Neural cell (in vitro differentiated cells): ENCODE results near the gene MAML2. TPM values are rescaled to one million over a fixed set of nuclear protein-coding genes. Genes with fewer than 3 reads are reported as not detected.

Source experiments
- H2AFZ ChIP-seq: fragments of 200-600, 300-800 bp; sonication (generic), shearing (Covaris generic); 2 replicates; pipeline ENCODE4 v1.6.0; 2014; ENCODE audit warnings: low read depth, mild to moderate bottlenecking, antibody characterized with exemption, low read length, moderate library complexity
- H3F3A ChIP-seq: fragments of 200-600 bp; shearing (Covaris generic); 2 replicates; pipeline ENCODE4 v1.6.1; 2016; ENCODE audit warnings: mild to moderate bottlenecking, moderate library complexity, mixed read lengths, antibody characterized with exemption, low read length; ENCODE audit not compliant: insufficient read depth, poor library complexity, severe bottlenecking
- H3K27ac ChIP-seq: fragments of 200-600, 300-800 bp; sonication (generic), shearing (Covaris generic); 2 replicates; pipeline ENCODE4 v1.5.1; 2014; ENCODE audit warnings: mild to moderate bottlenecking, low read length, moderate library complexity
- H3K27me3 ChIP-seq: fragments of 300-800, 200-600 bp; sonication (generic), shearing (Covaris generic); 2 replicates; pipeline ENCODE4 v1.6.0; 2014; ENCODE audit warnings: mild to moderate bottlenecking, low read depth, low read length, moderate library complexity; ENCODE audit not compliant: insufficient read depth
- H3K36me3 ChIP-seq: fragments of 300-800, 200-600 bp; sonication (generic), shearing (Covaris generic); 2 replicates; pipeline ENCODE4 v1.5.1; 2014; ENCODE audit warnings: mild to moderate bottlenecking, antibody characterized with exemption, low read length, moderate library complexity; ENCODE audit not compliant: insufficient read depth
- H3K4me2 ChIP-seq: fragments of 300-800, 200-600 bp; sonication (generic), shearing (Covaris generic); 2 replicates; pipeline ENCODE4 v1.6.0; 2014; ENCODE audit warnings: mild to moderate bottlenecking, low read length
- H3K4me3 ChIP-seq: fragments of 300-800, 200-600 bp; sonication (generic), shearing (Covaris generic); 2 replicates; pipeline ENCODE4 v1.5.1; 2014; ENCODE audit warnings: mild to moderate bottlenecking, low read length, moderate library complexity
- H3K79me2 ChIP-seq: fragments of 200-600 bp; shearing (Covaris generic); replicated peaks from 2 replicates; pipeline ENCODE4 v1.6.0; 2014; ENCODE audit warnings: mild to moderate bottlenecking, low read length, moderate library complexity; ENCODE audit not compliant: insufficient read depth
- H3K9ac ChIP-seq: fragments of 300-800, 200-600 bp; sonication (generic), shearing (Covaris generic); 2 replicates; pipeline ENCODE4 v1.6.1; 2016; ENCODE audit warnings: mild to moderate bottlenecking, low read length, mixed read lengths
- H3K9me2 ChIP-seq: fragments of 200-600 bp; shearing (Covaris generic); 2 replicates; pipeline ENCODE4 v1.6.1; 2016; ENCODE audit warnings: mild to moderate bottlenecking, low read length, mixed read lengths; ENCODE audit not compliant: insufficient read depth
- H3K9me3 ChIP-seq: fragments of 200-600, 300-800 bp; sonication (generic), shearing (Covaris generic); 2 replicates; pipeline ENCODE4 v1.6.1; 2016; ENCODE audit warnings: mild to moderate bottlenecking, mixed run types, low read length, moderate library complexity, mixed read lengths
- H4K20me1 ChIP-seq: fragments of 200-600 bp; shearing (Covaris generic); 2 replicates; pipeline ENCODE4 v1.6.1; 2016; ENCODE audit warnings: mild to moderate bottlenecking, mixed run types; ENCODE audit not compliant: insufficient read depth
- EP300 ChIP-seq: fragments of 450-650 bp; conservative IDR thresholded peaks from 2 replicates; pipeline ENCODE4 v1.6.1; 2014; ENCODE audit warnings: antibody characterized with exemption, mild to moderate bottlenecking, moderate library complexity; ENCODE audit not compliant: poor library complexity, severe bottlenecking
- EZH2 ChIP-seq: fragments of 200-600, 300-800 bp; shearing (Covaris generic), sonication (generic); IDR thresholded peaks from 2 replicates; pipeline ENCODE4 v1.6.1; 2014; ENCODE audit warnings: antibody characterized with exemption, low read length, borderline replicate concordance, mild to moderate bottlenecking; ENCODE audit not compliant: insufficient read depth, poor library complexity, severe bottlenecking
- MXI1 ChIP-seq: fragments of 450-650 bp; conservative IDR thresholded peaks from 2 replicates; pipeline ENCODE4 v1.6.1; 2014; ENCODE audit warnings: antibody characterized with exemption, mild to moderate bottlenecking; ENCODE audit not compliant: poor library complexity, severe bottlenecking
- POLR2AphosphoS5 ChIP-seq: IDR thresholded peaks from 2 replicates; pipeline ENCODE4 v1.6.1; 2012
- RAD21 ChIP-seq: fragments of 450-650 bp; conservative IDR thresholded peaks from 2 replicates; pipeline ENCODE4 v1.6.1; 2014; ENCODE audit warnings: antibody characterized with exemption, mild to moderate bottlenecking, moderate library complexity
- REST ChIP-seq: IDR thresholded peaks from 2 replicates; pipeline ENCODE4 v1.6.1; 2012; ENCODE audit warnings: borderline replicate concordance
- SMC3 ChIP-seq: fragments of 450-650 bp; conservative IDR thresholded peaks from 2 replicates; pipeline ENCODE4 v1.6.1; 2014; ENCODE audit warnings: antibody characterized with exemption, mild to moderate bottlenecking, moderate library complexity; ENCODE audit not compliant: poor library complexity
- TAF1 ChIP-seq: IDR thresholded peaks from 2 replicates; pipeline ENCODE4 v1.6.1; 2012; ENCODE audit warnings: low read depth
- polyA plus RNA-seq: library from polyadenylated mRNA; depleted of rRNA; stranded (reverse); fragments of >200 nt; gene quantifications from 2 replicates; pipeline ENCODE4 v1.2.3, GENCODE V29; 2014
- TF ChIP-seq, protein P1 (sequence below): fragments of 450-650 bp; IDR thresholded peaks from 2 replicates; pipeline ENCODE4 v1.5.1; 2014; ENCODE audit warnings: antibody characterized with exemption, mild to moderate bottlenecking, moderate library complexity; ENCODE audit not compliant: poor library complexity, severe bottlenecking

The MAML2 gene
- polyA plus RNA-seq, 1 donor from 2014 or later: 3.6 TPM

- H3K9ac ChIP-seq: no peak overlapping the region
- no peak overlapping the region for H3K4me2 ChIP-seq
- no peaks in the 10 kb centered on the region for H3K9me2 ChIP-seq
- no peaks in the 10 kb centered on the region for H3K79me2 ChIP-seq
- H3K27ac ChIP-seq: peak overlapping the region; percentile 25
- H3K36me3 ChIP-seq: no peaks in the 10 kb centered on the region
- TF ChIP-seq MXI1: no peak
- TF ChIP-seq REST: peak; percentile 68
- no peak for TF ChIP-seq SMC3
- TF ChIP-seq POLR2AphosphoS5: peak; percentile 56
- TF ChIP-seq RAD21: no peak
- no peaks in the 10 kb centered on the region for H3K9me3 ChIP-seq
- H2AFZ ChIP-seq: no peak overlapping the region
- H3F3A ChIP-seq: peaks cover 3% of the 10 kb centered on the region
- no peaks in the 10 kb centered on the region for H3K27me3 ChIP-seq
- no peak overlapping the region for H3K4me3 ChIP-seq
- H4K20me1 ChIP-seq: no peaks in the 10 kb centered on the region
Observed at GRCh38 chr11:96111308-96111707, 231.7 kb downstream of the MAML2 start.

DNA sequence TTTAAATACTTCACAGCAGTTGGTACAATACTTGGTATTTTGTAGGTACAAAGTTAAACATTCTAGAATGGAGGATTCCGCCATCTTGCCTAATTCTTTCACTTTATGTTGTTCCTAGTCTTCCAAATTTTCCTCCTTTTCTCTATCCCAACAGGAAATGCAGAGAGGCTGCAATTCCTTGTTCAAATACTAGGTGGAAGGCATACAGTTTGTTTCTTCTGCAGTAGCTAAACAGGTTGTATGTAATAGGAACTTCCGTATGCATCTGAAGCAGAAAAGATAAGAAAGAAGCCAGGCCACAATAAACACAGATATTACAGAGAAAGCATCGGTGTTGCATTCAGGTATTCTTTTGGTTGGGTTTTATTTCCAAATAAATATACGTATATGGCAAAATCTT is 232.7 kb downstream of the MAML2 start:
- TF ChIP-seq MXI1: no peak
- TF ChIP-seq POLR2AphosphoS5: no peak
- no peak for TF ChIP-seq SMC3
- no peak for TF ChIP-seq EP300
- TF ChIP-seq RAD21: no peak
- Histone ChIP-seq H2AFZ (no peak overlapping the region), H3K9me3 (no peaks in the 10 kb centered on the region), H3K27me3 (no peaks in the 10 kb centered on the region), H3K9ac (no peak overlapping the region), H3K79me2 (no peaks in the 10 kb centered on the region), H3K4me3 (no peak overlapping the region), H3K9me2 (no peaks in the 10 kb centered on the region), H3F3A (peaks cover 3% of the 10 kb centered on the region), H3K27ac (no peak overlapping the region), H3K36me3 (no peaks in the 10 kb centered on the region), H4K20me1 (no peaks in the 10 kb centered on the region), H3K4me2 (no peak overlapping the region)

DNA sequence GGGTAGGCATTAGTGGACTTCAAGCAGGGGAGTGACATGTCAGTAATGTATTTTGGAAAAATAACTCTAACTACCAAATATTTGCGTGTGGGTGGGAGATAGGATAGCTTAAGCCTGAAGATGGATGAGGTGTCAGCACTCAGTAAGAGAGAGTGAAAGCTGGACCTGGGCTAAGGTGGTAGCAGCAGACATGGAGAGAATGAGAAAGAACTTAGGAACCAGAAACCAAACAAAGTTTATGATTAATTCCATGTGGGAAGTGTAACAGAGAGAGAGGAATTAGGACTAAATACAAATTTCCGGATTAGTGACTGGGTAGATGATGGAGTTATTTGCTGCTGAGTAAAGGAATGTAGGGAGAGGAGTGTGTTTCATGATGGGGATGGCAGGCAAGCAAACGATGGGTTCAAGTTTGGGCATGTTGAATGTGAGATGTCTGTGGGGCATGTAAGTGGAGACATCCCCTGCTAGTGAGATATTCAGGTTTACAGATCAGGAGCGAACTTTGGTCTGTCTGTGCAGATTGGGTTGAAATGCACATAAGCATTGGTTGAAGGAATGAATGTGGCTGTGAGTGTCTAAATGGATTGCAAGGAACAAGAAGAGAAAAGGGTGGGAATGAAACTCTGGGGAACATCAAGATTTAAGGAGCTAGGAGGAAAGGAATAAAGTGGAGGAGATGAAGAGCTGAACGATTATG is 233.5 kb downstream of the MAML2 start:
- H3K9me3 ChIP-seq: no peaks in the 10 kb centered on the region
- TF ChIP-seq SMC3 (no peak), POLR2AphosphoS5 (no peak), REST (no peak), EP300 (no peak), MXI1 (no peak), EZH2 (no peak), TAF1 (no peak), RAD21 (no peak)
- TF ChIP-seq, protein P1, sequence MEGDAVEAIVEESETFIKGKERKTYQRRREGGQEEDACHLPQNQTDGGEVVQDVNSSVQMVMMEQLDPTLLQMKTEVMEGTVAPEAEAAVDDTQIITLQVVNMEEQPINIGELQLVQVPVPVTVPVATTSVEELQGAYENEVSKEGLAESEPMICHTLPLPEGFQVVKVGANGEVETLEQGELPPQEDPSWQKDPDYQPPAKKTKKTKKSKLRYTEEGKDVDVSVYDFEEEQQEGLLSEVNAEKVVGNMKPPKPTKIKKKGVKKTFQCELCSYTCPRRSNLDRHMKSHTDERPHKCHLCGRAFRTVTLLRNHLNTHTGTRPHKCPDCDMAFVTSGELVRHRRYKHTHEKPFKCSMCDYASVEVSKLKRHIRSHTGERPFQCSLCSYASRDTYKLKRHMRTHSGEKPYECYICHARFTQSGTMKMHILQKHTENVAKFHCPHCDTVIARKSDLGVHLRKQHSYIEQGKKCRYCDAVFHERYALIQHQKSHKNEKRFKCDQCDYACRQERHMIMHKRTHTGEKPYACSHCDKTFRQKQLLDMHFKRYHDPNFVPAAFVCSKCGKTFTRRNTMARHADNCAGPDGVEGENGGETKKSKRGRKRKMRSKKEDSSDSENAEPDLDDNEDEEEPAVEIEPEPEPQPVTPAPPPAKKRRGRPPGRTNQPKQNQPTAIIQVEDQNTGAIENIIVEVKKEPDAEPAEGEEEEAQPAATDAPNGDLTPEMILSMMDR: no peak
- H3K4me3 ChIP-seq: no peak overlapping the region
- peaks cover 3% of the 10 kb centered on the region for H3F3A ChIP-seq
- H3K27ac ChIP-seq: no peak overlapping the region
- no peak overlapping the region for H3K4me2 ChIP-seq
- H3K27me3 ChIP-seq: no peaks in the 10 kb centered on the region
- H3K36me3 ChIP-seq: no peaks in the 10 kb centered on the region
- no peak overlapping the region for H2AFZ ChIP-seq
- no peaks in the 10 kb centered on the region for H4K20me1 ChIP-seq
- no peaks in the 10 kb centered on the region for H3K79me2 ChIP-seq
- no peak overlapping the region for H3K9ac ChIP-seq
- no peaks in the 10 kb centered on the region for H3K9me2 ChIP-seq
